GM12878 (cell line): ENCODE results near the gene DLEC1. TPM values are rescaled to one million over a fixed set of nuclear protein-coding genes. Genes with fewer than 3 reads are reported as not detected.

Experiments
- ATAC-seq: fragments of 200-7000 bp; cut with Tn5 transposase; 3 replicates; pipeline ENCODE4 v1.9.1; 2020; ENCODE audit warnings: mild to moderate bottlenecking, moderate library complexity
- BruUV-seq: library from RNA; stranded (reverse); fragments of 400-500 nt; replicated peaks from 2 replicates; lab custom pipeline; 2021; lab: Mats Ljungman, UMichigan
- CTCF ChIA-PET: fragments of 300-600 bp; sonication (Branson Sonifier 250); formaldehyde crosslinking; extraction: SDS; loops from one replicate; lab custom pipeline; 2021; ENCODE audit warnings: inconsistent platforms; lab: Yijun Ruan, JAX
- POLR2A ChIA-PET: fragments of 350-600 bp; formaldehyde crosslinking; extraction: SDS; loops from one replicate; lab custom pipeline; 2021; ENCODE audit warnings: inconsistent platforms; lab: Charles Lee
- RAD21 ChIA-PET: fragments of 300-600 bp; sonication (Branson Sonifier 250); formaldehyde crosslinking; loops from one replicate; lab custom pipeline; 2023; ENCODE audit warnings: antibody characterized with exemption; ENCODE audit not compliant: unreplicated experiment; lab: Charles Lee
- SMC1A ChIA-PET: fragments of 300-600 bp; sonication (Branson Sonifier 250); formaldehyde crosslinking; loops from one replicate; lab custom pipeline; 2023; ENCODE audit not compliant: unreplicated experiment, uncharacterized antibody; lab: Charles Lee
- DNase-seq: peaks from one replicate; pipeline ENCODE4 v3.0.0-alpha.2; 2011; ENCODE audit warnings: low read depth, low spot score
- FAIRE-seq: peaks from 3 replicates; lab custom pipeline; 2011; peaks lifted over from hg19 to GRCh38; lab: Jason Lieb, UNC
- H2AFZ ChIP-seq: 2 replicates; pipeline ENCODE4 v1.6.0; 2011; ENCODE audit warnings: low read depth, low read length, control low read depth; ENCODE audit not compliant: control insufficient read depth
- H3K27ac ChIP-seq: 2 replicates; pipeline ENCODE4 v1.5.1; 2011; ENCODE audit warnings: control low read depth; ENCODE audit not compliant: control insufficient read depth, insufficient read depth
- H3K27me3 ChIP-seq, 2 experiments: replicated peaks in 1 of 2; 2 replicates each; pipeline versions ENCODE4 v1.6.0 to v1.6.1; 2011; ENCODE audit warnings: low read length in 1 of 2; ENCODE audit not compliant: control insufficient read depth in 2 of 2, insufficient read depth in 2 of 2
- H3K36me3 ChIP-seq, 2 experiments: 2 replicates each; pipeline ENCODE4 v1.5.1; 2011; ENCODE audit warnings: low read length in 1 of 2; ENCODE audit not compliant: control insufficient read depth in 2 of 2, insufficient read depth in 2 of 2
- H3K4me1 ChIP-seq: 2 replicates; pipeline ENCODE4 v1.6.1; 2011; ENCODE audit warnings: mild to moderate bottlenecking, low read length, moderate library complexity, mixed read lengths; ENCODE audit not compliant: control insufficient read depth, insufficient read depth
- H3K4me2 ChIP-seq: 2 replicates; pipeline ENCODE4 v1.6.0; 2011; ENCODE audit warnings: control low read depth; ENCODE audit not compliant: control insufficient read depth, insufficient read depth
- H3K4me3 ChIP-seq: fragments of 200-600 bp; sonication (generic); 2 replicates; pipeline ENCODE4 v1.5.1; 2016
- H3K79me2 ChIP-seq: 2 replicates; pipeline ENCODE4 v1.6.0; 2011; ENCODE audit warnings: low read length; ENCODE audit not compliant: control insufficient read depth, insufficient read depth
- H3K9ac ChIP-seq: 2 replicates; pipeline ENCODE4 v1.8.0; 2011; ENCODE audit warnings: low read length, control low read depth, mixed read lengths; ENCODE audit not compliant: control insufficient read depth, insufficient read depth
- H3K9me3 ChIP-seq: replicated peaks from 3 replicates; pipeline ENCODE4 v1.5.1; 2011; ENCODE audit warnings: mild to moderate bottlenecking, low read length; ENCODE audit not compliant: control insufficient read depth, insufficient read depth
- H4K20me1 ChIP-seq: 2 replicates; pipeline ENCODE4 v1.6.0; 2011; ENCODE audit not compliant: control insufficient read depth, insufficient read depth
- CBFB ChIP-seq: IDR thresholded peaks from 2 replicates; pipeline ENCODE4 v1.6.1; 2016; ENCODE audit warnings: antibody characterized with exemption, low read depth
- EP300 ChIP-seq, 2 experiments: fragments of 150-350 bp in 1 of 2; IDR thresholded peaks; 2 replicates each; pipeline ENCODE4 v1.6.1; 2011 to 2012; ENCODE audit warnings: low read depth in 2 of 2, low read length in 2 of 2, borderline replicate concordance in 1 of 2, improper control_type of control experiment in 1 of 2, inconsistent platforms in 1 of 2; ENCODE audit not compliant: control insufficient read depth in 1 of 2
- EZH2 ChIP-seq: IDR thresholded peaks from 2 replicates; pipeline ENCODE4 v1.6.1; 2012; ENCODE audit warnings: low read depth, mild to moderate bottlenecking, control low read depth, inconsistent platforms, low read length, borderline replicate concordance; ENCODE audit not compliant: control insufficient read depth
- JUNB ChIP-seq: IDR thresholded peaks from 2 replicates; pipeline ENCODE4 v1.6.1; 2016; ENCODE audit warnings: antibody characterized with exemption, mild to moderate bottlenecking
- NBN ChIP-seq: fragments of 450-650 bp; IDR thresholded peaks from 2 replicates; pipeline ENCODE4 v1.6.1; 2016
- NRF1 ChIP-seq: conservative IDR thresholded peaks from 2 replicates; pipeline ENCODE4 v1.6.1; 2011; ENCODE audit warnings: mild to moderate bottlenecking, low read depth, low read length, improper control_type of control experiment
- RB1 ChIP-seq: fragments of 450-650 bp; formaldehyde crosslinking; IDR thresholded peaks from 2 replicates; pipeline ENCODE4 v1.6.1; 2017; ENCODE audit warnings: mild to moderate bottlenecking, borderline replicate concordance
- REST ChIP-seq: IDR thresholded peaks from 2 replicates; pipeline ENCODE4 v1.6.1; 2012; ENCODE audit warnings: mild to moderate bottlenecking, low read depth, low read length
- SKIL ChIP-seq: fragments of 450-650 bp; IDR thresholded peaks from 2 replicates; pipeline ENCODE4 v1.6.1; 2017; ENCODE audit warnings: mild to moderate bottlenecking, low read depth, inconsistent platforms; ENCODE audit not compliant: poor library complexity, severe bottlenecking
- SPI1 ChIP-seq: IDR thresholded peaks from 2 replicates; pipeline ENCODE4 v1.6.1; 2011; ENCODE audit warnings: low read depth, mild to moderate bottlenecking, low read length, moderate library complexity, borderline replicate concordance; ENCODE audit not compliant: insufficient read depth
- ZBTB33 ChIP-seq: fragments of 450-650 bp; IDR thresholded peaks from 2 replicates; pipeline ENCODE4 v1.6.1; 2017; ENCODE audit warnings: mild to moderate bottlenecking
- WGBS: methylation state at CpG from one replicate; pipeline ENCODE4 v1.1.6; 2016; ENCODE audit warnings: low lambda C conversion rate; ENCODE audit not compliant: insufficient replicate concordance, insufficient coverage; ENCODE audit errors: missing lambda C conversion rate; 5-methylcytosine and 5-hydroxymethylcytosine counted together
- in situ Hi-C: fragments of 300-500 bp; cut with MboI; formaldehyde crosslinking; loops from 9 replicates; pipeline ENCODE4 v1.14.3; 2018; ENCODE audit warnings: mixed read lengths
- intact Hi-C: fragments of 100-400 bp; cut with micrococcal nuclease; formaldehyde crosslinking; loops from one replicate; pipeline ENCODE4 v1.14.2; 2022; ENCODE audit not compliant: unreplicated experiment
- polyA plus RNA-seq, 11 experiments: library from polyadenylated mRNA; depleted of rRNA in 4 of 11; unstranded in 6 of 11; stranded (reverse) in 5 of 11; fragments of >200 nt; fragmentation: Nextera tagmentation in 4 of 11; fragmentation: Illumina TruSeq in 1 of 11; extraction: Ambion mirVana in 4 of 11; extraction: Trizol in 1 of 11; gene quantifications; 1 replicate in 1 of 11; 2 replicates in 10 of 11; pipeline versions ENCODE4 v1.2.1 to v1.2.3, GENCODE V29; 2011 to 2016; ENCODE audit warnings: inconsistent platforms in 2 of 11, missing spikeins in 2 of 11, low read depth in 1 of 11
- total RNA-seq, 4 experiments: library from RNA; depleted of rRNA in 3 of 4; stranded (reverse); fragments of >200 nt in 3 of 4; fragmentation: Illumina TruSeq in 1 of 4; extraction: Trizol in 1 of 4; gene quantifications; 2 replicates each; pipeline versions ENCODE4 v1.2.1 to v1.2.3, GENCODE V29; 2013 to 2021
- TF ChIP-seq, protein P1 (sequence below): fragments of 450-650 bp; IDR thresholded peaks from 2 replicates; pipeline ENCODE4 v1.6.1; 2018; ENCODE audit warnings: borderline replicate concordance, mild to moderate bottlenecking; ENCODE audit not compliant: partially characterized antibody

DLEC1 gene
- total and polyA plus RNA-seq, 10 of the 15 experiments (the other 5 are each of a cell fraction or from before 2014, with no cell fraction given): 0.03 to 0.29 (median 0.07) TPM; not detected in 3

DNA sequence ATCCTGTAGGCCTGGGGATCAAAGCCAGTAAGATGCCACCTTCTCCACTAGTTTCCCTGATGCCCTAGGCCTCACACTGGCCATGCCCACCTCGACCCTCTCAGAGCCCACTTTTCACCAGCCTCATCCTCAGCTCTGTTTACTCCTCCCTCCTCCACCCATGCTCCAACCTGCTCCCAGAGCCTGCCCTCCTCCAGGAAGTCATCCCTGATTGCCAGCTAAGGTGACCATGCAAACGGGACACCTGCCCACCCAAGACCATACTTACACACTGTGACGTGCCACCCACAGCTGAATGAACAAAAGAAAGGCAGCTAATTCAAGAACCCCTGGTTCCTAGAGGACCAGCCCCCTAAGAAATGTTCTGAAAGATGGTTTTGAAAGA is 18.7 kb upstream of the DLEC1 start:
- ATAC-seq (no peak), FAIRE-seq (no peak), DNase-seq (no peak)
- H3K9me3 ChIP-seq: no peaks in the 10 kb centered on the region; the same call in 2 of the 3 replicates
- BruUV-seq: no TSS peak
- H3K4me2 ChIP-seq: no peak overlapping the region
- H3K4me3 ChIP-seq: no peak overlapping the region
- H3K27me3 ChIP-seq: no peaks in the 10 kb centered on the region
- no peak overlapping the region for H3K9ac ChIP-seq
- H2AFZ ChIP-seq: no peak overlapping the region
- no peaks in the 10 kb centered on the region for H4K20me1 ChIP-seq
- ChIA-PET CTCF (interaction anchor here (1.0 to 1.2 kb wide), 3 partner anchors 11 to 326 kb away, joined by 3 to 4 read pairs (median 3); partner anchors contain the start of gene XYLB), SMC1A (interaction anchor here (0.6 kb wide), 2 partner anchors 15 to 728 kb away, joined by 3 read pairs; no protein-coding TSS in a partner anchor), POLR2A (interaction anchor here (0.6 kb wide), 1 partner anchor 1356 kb away, joined by 4 read pairs; no protein-coding TSS in a partner anchor), RAD21 (no interaction called here)
- intact Hi-C loops (no loop called here), in situ Hi-C loops (no loop called here)
- no peaks in the 10 kb centered on the region; the same call in none of the 2 replicates for H3K4me1 ChIP-seq
- H3K27ac ChIP-seq: no peak overlapping the region
- whole genome bisulfite sequencing: 0% methylated on average over 3 of the region's 3 CpGs
- H3K79me2 ChIP-seq: no peaks in the 10 kb centered on the region
- H3K36me3 ChIP-seq: no peaks in the 10 kb centered on the region
- TF ChIP-seq REST (no peak), CBFB (no peak), ZBTB33 (no peak), EP300 (IDR thresholded peaks at IDR 0.05; ENCODE audit: borderline replicate concordance in 1 of 2, control insufficient read depth in 1 of 2, low read depth in 2 of 2, low read length in 2 of 2) (no peak), RB1 (no peak), SPI1 (no peak), SKIL (no peak), EZH2 (no peak), JUNB (no peak), NBN (no peak), NRF1 (no peak)
- TF ChIP-seq, protein P1, sequence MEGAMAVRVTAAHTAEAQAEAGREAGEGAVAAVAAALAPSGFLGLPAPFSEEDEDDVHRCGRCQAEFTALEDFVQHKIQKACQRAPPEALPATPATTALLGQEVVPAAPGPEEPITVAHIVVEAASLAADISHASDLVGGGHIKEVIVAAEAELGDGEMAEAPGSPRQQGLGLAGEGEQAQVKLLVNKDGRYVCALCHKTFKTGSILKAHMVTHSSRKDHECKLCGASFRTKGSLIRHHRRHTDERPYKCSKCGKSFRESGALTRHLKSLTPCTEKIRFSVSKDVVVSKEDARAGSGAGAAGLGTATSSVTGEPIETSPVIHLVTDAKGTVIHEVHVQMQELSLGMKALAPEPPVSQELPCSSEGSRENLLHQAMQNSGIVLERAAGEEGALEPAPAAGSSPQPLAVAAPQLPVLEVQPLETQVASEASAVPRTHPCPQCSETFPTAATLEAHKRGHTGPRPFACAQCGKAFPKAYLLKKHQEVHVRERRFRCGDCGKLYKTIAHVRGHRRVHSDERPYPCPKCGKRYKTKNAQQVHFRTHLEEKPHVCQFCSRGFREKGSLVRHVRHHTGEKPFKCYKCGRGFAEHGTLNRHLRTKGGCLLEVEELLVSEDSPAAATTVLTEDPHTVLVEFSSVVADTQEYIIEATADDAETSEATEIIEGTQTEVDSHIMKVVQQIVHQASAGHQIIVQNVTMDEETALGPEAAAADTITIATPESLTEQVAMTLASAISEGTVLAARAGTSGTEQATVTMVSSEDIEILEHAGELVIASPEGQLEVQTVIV: no peak
